ENCODE measurements around the gene SHANK3.

The SHANK3 gene

DNA sequence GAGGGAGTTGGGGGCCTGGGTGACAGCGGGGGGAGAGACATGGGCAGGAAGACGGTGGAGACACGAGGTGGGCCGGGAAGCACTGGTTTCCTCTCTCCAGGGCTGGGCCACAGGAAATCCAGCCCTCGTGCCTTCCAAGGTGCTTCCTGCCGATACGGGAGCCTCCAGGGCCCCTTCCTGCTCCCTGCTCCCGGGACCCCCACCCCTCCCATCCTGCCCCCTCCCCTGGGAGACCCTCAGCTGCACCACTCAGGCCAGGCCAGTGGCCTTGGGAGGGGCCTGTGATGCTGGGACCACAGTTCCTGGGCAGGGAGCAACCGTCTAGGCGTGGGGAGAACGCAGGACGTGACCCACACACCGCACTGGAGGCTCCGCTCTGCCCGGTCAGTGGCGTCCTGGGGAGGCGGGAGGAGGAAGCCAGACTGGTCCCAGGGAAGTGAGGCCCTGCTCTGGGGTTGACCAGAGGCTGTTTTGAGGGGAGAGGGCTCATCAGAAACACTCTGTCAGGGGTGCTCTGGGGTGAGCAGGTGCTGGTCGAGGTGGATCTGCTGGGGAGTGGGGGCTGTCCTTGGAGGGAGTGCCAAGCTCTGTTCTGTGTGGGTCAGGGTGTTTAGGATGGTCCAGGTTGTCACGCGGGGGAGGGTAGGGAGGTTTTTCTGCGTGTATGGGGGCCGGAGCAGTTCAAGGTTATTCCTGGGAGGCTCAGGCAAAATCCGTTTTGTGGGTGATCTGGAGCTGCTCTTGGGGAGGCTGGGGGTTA, at the start of gene SHANK3:
Gene SHANK3 (plus strand): TSS at position 353 of the 760 bp plus-strand sequence.
- TF ChIP-seq GATA3 (IDR thresholded peaks at IDR 0.05; ENCODE audit: low read depth, low read length): no peak
- no peak for TF ChIP-seq GATA2 (IDR thresholded peaks at IDR 0.05; ENCODE audit: low read depth, low read length)

DNA sequence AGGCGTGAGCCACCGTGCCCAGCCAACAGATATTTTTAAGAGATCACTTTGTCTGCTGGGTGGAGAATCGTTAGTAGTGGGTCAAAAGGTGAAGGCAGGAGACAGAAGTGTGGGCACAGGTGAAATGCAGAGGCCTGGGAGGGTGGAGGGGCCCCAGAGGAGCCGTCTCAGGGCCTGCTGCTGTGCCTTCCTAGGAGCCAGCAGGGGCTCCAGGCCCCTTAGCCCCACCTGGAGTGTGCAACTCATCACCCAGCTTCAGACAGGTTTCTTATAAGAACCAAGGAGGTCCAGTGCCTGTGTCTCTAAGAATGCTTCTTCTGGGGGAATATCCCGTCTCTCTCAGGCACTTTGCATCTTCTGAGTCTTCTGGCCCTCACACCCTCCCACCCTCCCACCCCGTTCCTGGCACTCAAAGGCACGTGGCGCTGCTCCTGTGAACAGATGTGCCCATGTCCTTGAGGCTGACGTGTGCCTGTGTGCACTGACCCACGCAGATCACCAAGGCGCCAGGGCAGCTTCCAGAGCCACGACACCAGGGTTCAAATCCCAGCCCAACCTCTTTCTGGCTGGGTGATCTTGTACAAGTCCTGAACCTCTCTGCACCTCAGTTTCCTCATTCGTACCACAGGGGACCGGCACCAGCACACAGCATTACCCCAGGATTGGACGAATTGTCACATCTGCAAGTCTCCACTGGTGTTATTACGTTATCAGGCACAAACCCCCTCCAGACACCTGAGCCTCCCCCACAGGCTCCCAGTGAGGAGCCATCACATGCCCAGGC, 48.1 kb upstream of the SHANK3 start:
- TF ChIP-seq GATA3 (IDR thresholded peaks at IDR 0.05; ENCODE audit: low read depth, low read length) (no peak), GATA2 (IDR thresholded peaks at IDR 0.05; ENCODE audit: low read depth, low read length) (no peak)

GRCh38 chr22:50625131-50625567, 47.5 kb upstream of the SHANK3 start:
- no peak for TF ChIP-seq GATA3 (IDR thresholded peaks at IDR 0.05; ENCODE audit: low read depth, low read length)
- no peak for TF ChIP-seq GATA2 (IDR thresholded peaks at IDR 0.05; ENCODE audit: low read depth, low read length)

DNA sequence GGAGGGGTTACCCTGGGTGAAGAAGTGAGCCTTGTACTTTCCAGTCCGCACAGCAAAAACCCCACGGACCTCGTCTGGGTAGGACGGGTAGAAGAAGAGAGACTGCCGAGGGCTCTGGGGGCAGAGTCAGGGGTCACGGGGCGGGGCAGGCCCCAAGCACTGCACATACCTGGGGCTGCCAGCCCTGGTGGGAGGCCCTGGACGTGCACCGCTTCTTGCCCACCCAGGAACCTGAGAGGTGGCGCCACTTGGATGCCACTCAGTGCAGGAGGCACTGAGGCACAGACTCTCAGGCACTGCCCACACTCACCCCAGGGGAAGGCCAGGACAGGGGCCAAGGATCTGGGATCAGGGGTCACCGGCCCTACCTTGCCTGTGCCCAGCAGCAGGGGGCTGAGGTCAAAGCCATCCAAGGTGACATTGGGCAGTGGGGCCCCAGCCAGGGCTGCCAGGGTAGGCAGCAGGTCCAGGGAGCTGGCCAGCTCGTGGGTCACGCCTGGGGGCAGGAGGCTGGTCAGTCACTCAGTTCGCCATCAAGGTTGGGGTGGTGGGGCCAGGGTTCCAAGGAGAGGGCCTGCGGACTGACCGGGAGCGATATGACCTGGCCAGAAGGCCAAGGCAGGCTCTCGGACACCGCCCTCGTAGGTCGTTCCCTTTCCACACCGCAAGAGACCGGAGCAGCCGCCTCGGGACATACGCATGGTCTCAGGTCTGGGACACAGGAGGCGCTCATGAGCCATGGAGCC, 46.9 kb upstream of the SHANK3 start:
- TF ChIP-seq GATA2 (IDR thresholded peaks at IDR 0.05; ENCODE audit: low read depth, low read length): no peak
- TF ChIP-seq GATA3 (IDR thresholded peaks at IDR 0.05; ENCODE audit: low read depth, low read length): no peak

- TF ChIP-seq GATA3 (IDR thresholded peaks at IDR 0.05; ENCODE audit: low read depth, low read length): no peak
- no peak for TF ChIP-seq GATA2 (IDR thresholded peaks at IDR 0.05; ENCODE audit: low read depth, low read length)
Observed at GRCh38 chr22:50626314-50626849, 46.2 kb upstream of the SHANK3 start.

GRCh38 chr22:50626850-50627641, 45.6 kb upstream of the SHANK3 start:
- no peak for TF ChIP-seq GATA2 (IDR thresholded peaks at IDR 0.05; ENCODE audit: low read depth, low read length)
- no peak for TF ChIP-seq GATA3 (IDR thresholded peaks at IDR 0.05; ENCODE audit: low read depth, low read length)

DNA sequence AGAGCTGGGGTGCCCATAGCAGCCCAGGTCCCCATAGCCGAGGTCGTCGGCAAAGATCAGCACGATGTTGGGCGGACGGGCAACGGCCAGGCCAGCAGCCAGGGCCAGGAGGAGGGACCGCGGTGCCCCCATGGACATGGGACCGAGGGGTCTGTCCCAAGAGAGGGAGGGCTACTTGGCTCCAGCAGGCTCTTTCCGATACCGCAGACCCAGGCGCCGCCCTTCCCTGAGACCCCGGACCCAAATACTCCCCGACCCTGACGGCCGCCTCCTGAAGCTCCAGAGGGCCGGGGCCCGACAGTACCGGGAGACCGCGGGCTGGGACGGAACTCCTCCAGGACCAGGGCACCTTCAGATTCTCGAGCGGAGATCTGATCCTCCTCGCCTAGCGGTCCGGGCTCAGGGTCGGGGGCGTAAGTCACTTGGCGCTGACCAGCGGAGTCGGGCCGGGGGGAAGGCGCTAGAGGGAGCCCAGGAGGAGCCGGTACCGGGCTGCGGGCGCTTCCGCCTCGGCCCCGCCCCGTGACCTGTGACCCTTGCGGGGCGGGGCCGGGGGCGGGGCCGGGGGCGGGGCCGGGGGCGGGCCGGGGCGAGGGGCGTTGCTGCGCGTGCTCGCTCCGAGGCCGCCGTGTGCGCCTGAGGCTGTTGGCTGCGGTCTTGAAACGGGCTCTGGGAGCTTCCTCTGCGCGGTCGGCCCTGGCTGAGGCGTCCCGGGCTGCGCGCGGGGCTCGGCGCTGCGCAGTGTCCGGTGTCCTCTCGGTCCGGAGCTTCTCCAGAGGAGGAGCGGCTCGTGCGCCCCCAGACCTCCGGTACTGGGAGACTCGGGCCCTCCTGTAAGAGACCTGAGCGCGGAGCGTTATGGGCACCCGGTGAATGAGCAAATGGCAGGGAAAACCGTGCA, 44.7 kb upstream of the SHANK3 start, which contains the start of gene ARSA:
Gene ARSA (minus strand): TSS at position 511 of the 901 bp plus-strand sequence. CDS start 373 bp downstream, at position 138.
- TF ChIP-seq GATA2 (IDR thresholded peaks at IDR 0.05; ENCODE audit: low read depth, low read length) (no peak), GATA3 (IDR thresholded peaks at IDR 0.05; ENCODE audit: low read depth, low read length) (no peak)

- no peak for TF ChIP-seq GATA2 (IDR thresholded peaks at IDR 0.05; ENCODE audit: low read depth, low read length)
- TF ChIP-seq GATA3 (IDR thresholded peaks at IDR 0.05; ENCODE audit: low read depth, low read length): no peak
Observed at GRCh38 chr22:50628543-50629134, 44.0 kb upstream of the SHANK3 start.

GRCh38 chr22:50630376-50630775, 42.2 kb upstream of the SHANK3 start:
- no peak for TF ChIP-seq GATA3 (IDR thresholded peaks at IDR 0.05; ENCODE audit: low read depth, low read length)
- TF ChIP-seq GATA2 (IDR thresholded peaks at IDR 0.05; ENCODE audit: low read depth, low read length): no peak

- TF ChIP-seq GATA2 (IDR thresholded peaks at IDR 0.05; ENCODE audit: low read depth, low read length) (no peak), GATA3 (IDR thresholded peaks at IDR 0.05; ENCODE audit: low read depth, low read length) (no peak)
Observed at GRCh38 chr22:50633086-50633485, 39.5 kb upstream of the SHANK3 start.

GRCh38 chr22:50633771-50634170, 38.9 kb upstream of the SHANK3 start:
- TF ChIP-seq GATA2 (IDR thresholded peaks at IDR 0.05; ENCODE audit: low read depth, low read length): no peak
- no peak for TF ChIP-seq GATA3 (IDR thresholded peaks at IDR 0.05; ENCODE audit: low read depth, low read length)

- TF ChIP-seq GATA2 (IDR thresholded peaks at IDR 0.05; ENCODE audit: low read depth, low read length) (no peak), GATA3 (IDR thresholded peaks at IDR 0.05; ENCODE audit: low read depth, low read length) (no peak)
Observed at GRCh38 chr22:50635591-50635990, 37.0 kb upstream of the SHANK3 start.

Measured in SH-SY5Y (cell line).